ENCODE results near the gene ENAH.

- TF ChIP-seq, protein P1, sequence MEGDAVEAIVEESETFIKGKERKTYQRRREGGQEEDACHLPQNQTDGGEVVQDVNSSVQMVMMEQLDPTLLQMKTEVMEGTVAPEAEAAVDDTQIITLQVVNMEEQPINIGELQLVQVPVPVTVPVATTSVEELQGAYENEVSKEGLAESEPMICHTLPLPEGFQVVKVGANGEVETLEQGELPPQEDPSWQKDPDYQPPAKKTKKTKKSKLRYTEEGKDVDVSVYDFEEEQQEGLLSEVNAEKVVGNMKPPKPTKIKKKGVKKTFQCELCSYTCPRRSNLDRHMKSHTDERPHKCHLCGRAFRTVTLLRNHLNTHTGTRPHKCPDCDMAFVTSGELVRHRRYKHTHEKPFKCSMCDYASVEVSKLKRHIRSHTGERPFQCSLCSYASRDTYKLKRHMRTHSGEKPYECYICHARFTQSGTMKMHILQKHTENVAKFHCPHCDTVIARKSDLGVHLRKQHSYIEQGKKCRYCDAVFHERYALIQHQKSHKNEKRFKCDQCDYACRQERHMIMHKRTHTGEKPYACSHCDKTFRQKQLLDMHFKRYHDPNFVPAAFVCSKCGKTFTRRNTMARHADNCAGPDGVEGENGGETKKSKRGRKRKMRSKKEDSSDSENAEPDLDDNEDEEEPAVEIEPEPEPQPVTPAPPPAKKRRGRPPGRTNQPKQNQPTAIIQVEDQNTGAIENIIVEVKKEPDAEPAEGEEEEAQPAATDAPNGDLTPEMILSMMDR (IDR thresholded peaks at IDR 0.05; ENCODE audit: low read length), result no peak
- no peak for TF ChIP-seq EZH2 (IDR thresholded peaks at IDR 0.05; ENCODE audit: borderline replicate concordance, low read length)
These were observed 56.2 kb downstream of the ENAH start for GRCh38 chr1:225596736-225597135.
